GM12873 (cell line): Measurements from ENCODE around the gene FNDC3A.

Experiments used
- CTCF ChIP-seq: IDR thresholded peaks from 2 replicates; pipeline ENCODE4 v1.5.1; 2012; ENCODE audit warnings: low read depth, mild to moderate bottlenecking, moderate library complexity, low read length, control low read depth; ENCODE audit not compliant: insufficient read depth; ENCODE audit errors: missing control alignments

FNDC3A gene

GRCh38 chr13:49219647-49220035, 243.9 kb downstream of the FNDC3A start:
- TF ChIP-seq CTCF = no peak

- peak; percentile 41 for TF ChIP-seq CTCF
Observed at GRCh38 chr13:49220036-49220855, 244.5 kb downstream of the FNDC3A start, which contains the start of gene MLNR. Gene MLNR (plus strand): TSS chr13:49220338. CDS start chr13:49220338, 0 bp downstream.

GRCh38 chr13:49220856-49221589, 245.3 kb downstream of the FNDC3A start:
- no peak for TF ChIP-seq CTCF

GRCh38 chr13:49221590-49221965, 245.9 kb downstream of the FNDC3A start:
- no peak for TF ChIP-seq CTCF

GRCh38 chr13:49225223-49226042, 249.7 kb downstream of the FNDC3A start:
- no peak for TF ChIP-seq CTCF

- no peak for TF ChIP-seq CTCF
Observed at GRCh38 chr13:49226613-49227012, 250.9 kb downstream of the FNDC3A start.

GRCh38 chr13:49234741-49235140, 259.0 kb downstream of the FNDC3A start:
- TF ChIP-seq CTCF = no peak
